ENCODE data around the gene CNNM2.

- TF ChIP-seq RXRA (IDR thresholded peaks at IDR 0.05; ENCODE audit: borderline replicate concordance, low read depth) (no peak), FOXJ3 (CRISPR knock-in tag; IDR thresholded peaks at IDR 0.05) (no peak), CTCF (IDR thresholded peaks at IDR 0.05) (no peak), JUND (IDR thresholded peaks at IDR 0.05) (no peak), MAX (IDR thresholded peaks at IDR 0.05; ENCODE audit: low read depth) (no peak), TAF1 (IDR thresholded peaks at IDR 0.05; ENCODE audit: borderline replicate concordance, low read depth, low read length) (no peak)
These were observed 13.5 kb downstream of the CNNM2 start for GRCh38 chr10:102931643-102932042.

All from SK-N-SH (cell line).